K562 (cell line): ENCODE measurements around the gene BAHD1. TPM values are rescaled to one million over a fixed set of nuclear protein-coding genes. Genes with fewer than 3 reads are reported as not detected.

Experiments
- ATAC-seq: fragments of 200-7000 bp; cut with Tn5 transposase; 3 replicates; pipeline ENCODE4 v1.9.1; 2020; ENCODE audit warnings: moderate library complexity
- BruUV-seq: library from RNA; stranded (reverse); fragments of 400-500 nt; replicated peaks from 2 replicates; lab custom pipeline; 2021; lab: Mats Ljungman, UMichigan
- CTCF ChIA-PET: fragments of 300-600 bp; formaldehyde crosslinking; extraction: SDS; loops from one replicate; lab custom pipeline; 2021; ENCODE audit warnings: low intra/inter-chr PET ratio; lab: Yijun Ruan, JAX
- POLR2A ChIA-PET: fragments of 300-600, 350-650 bp; sonication (Branson Sonifier 250); formaldehyde crosslinking; extraction: SDS; loops from one replicate; lab custom pipeline; 2021; ENCODE audit warnings: antibody characterized with exemption, inconsistent platforms; lab: Yijun Ruan, JAX
- DNase-seq, 4 experiments: peaks; one replicate each; pipeline versions ENCODE4 v3.0.0 to v3.0.0-alpha.2; 2011 to 2018; ENCODE audit warnings: low spot score in 3 of 4, mixed read lengths in 3 of 4; ENCODE audit errors: extremely low read depth in 1 of 4
- FAIRE-seq: peaks from 2 replicates; lab custom pipeline; 2011; peaks lifted over from hg19 to GRCh38; lab: Jason Lieb, UNC
- H2AFZ ChIP-seq: 2 replicates; pipeline ENCODE4 v1.6.0; 2011; ENCODE audit warnings: low read depth, low read length, control low read depth, inconsistent platforms
- H3K27ac ChIP-seq: fragments of 200-600 bp; 3 replicates; pipeline ENCODE4 v1.8.0; 2011; ENCODE audit warnings: low read depth, mild to moderate bottlenecking, control low read depth, inconsistent platforms, low read length, moderate library complexity, mixed read lengths; ENCODE audit errors: extremely low read depth
- H3K27me3 ChIP-seq, 2 experiments: fragments of 300-600 bp in 1 of 2; 2 replicates in 1 of 2; 3 replicates in 1 of 2; pipeline versions ENCODE4 v1.6.0 to v1.8.0; 2011; ENCODE audit warnings: inconsistent platforms in 2 of 2, low read length in 2 of 2, mild to moderate bottlenecking in 1 of 2, mixed read lengths in 1 of 2, moderate library complexity in 1 of 2; ENCODE audit not compliant: control insufficient read depth in 2 of 2, insufficient read depth in 2 of 2
- H3K36me3 ChIP-seq: fragments of 300-600 bp; 3 replicates; pipeline ENCODE4 v1.8.0; 2011; ENCODE audit warnings: mild to moderate bottlenecking, low read length, inconsistent platforms; ENCODE audit not compliant: control insufficient read depth, insufficient read depth
- H3K4me1 ChIP-seq, 2 experiments: fragments of 200-600 bp in 1 of 2; replicated peaks in 1 of 2; 2 replicates in 1 of 2; 3 replicates in 1 of 2; pipeline versions ENCODE4 v1.5.1 to v1.8.0; 2011; ENCODE audit warnings: inconsistent platforms in 2 of 2, low read length in 2 of 2, mild to moderate bottlenecking in 1 of 2, mixed read lengths in 1 of 2, moderate library complexity in 1 of 2; ENCODE audit not compliant: control insufficient read depth in 2 of 2, insufficient read depth in 2 of 2
- H3K4me2 ChIP-seq: 2 replicates; pipeline ENCODE4 v1.6.1; 2011; ENCODE audit warnings: low read length, control low read depth, inconsistent platforms, mixed read lengths; ENCODE audit not compliant: insufficient read depth
- H3K4me3 ChIP-seq: fragments of 200-600 bp; sonication (generic), shearing (Covaris generic); 2 replicates; pipeline ENCODE4 v1.5.1; 2016; ENCODE audit warnings: control low read depth, inconsistent platforms
- H3K79me2 ChIP-seq: fragments of 200-600 bp; 3 replicates; pipeline ENCODE4 v1.8.0; 2011; ENCODE audit warnings: low read length, inconsistent platforms; ENCODE audit not compliant: control insufficient read depth, insufficient read depth
- H3K9ac ChIP-seq, 2 experiments: 2 replicates each; pipeline versions ENCODE4 v1.6.0 to v1.6.1; 2011; ENCODE audit warnings: low read depth in 2 of 2, low read length in 2 of 2, control low read depth in 1 of 2, inconsistent platforms in 1 of 2, mild to moderate bottlenecking in 1 of 2, mixed read lengths in 1 of 2; ENCODE audit not compliant: insufficient read depth in 1 of 2
- H3K9me1 ChIP-seq: one replicate; pipeline ENCODE4 v1.6.0; 2011; ENCODE audit warnings: inconsistent platforms, mild to moderate bottlenecking, low read length, moderate library complexity; ENCODE audit not compliant: control insufficient read depth, insufficient read depth
- H3K9me3 ChIP-seq: replicated peaks from 2 replicates; pipeline ENCODE4 v1.5.1; 2011; ENCODE audit warnings: low read depth, low read length, inconsistent platforms; ENCODE audit not compliant: control insufficient read depth, insufficient read depth
- H4K20me1 ChIP-seq: replicated peaks from 2 replicates; pipeline ENCODE4 v1.6.1; 2011; ENCODE audit warnings: low read length, inconsistent platforms, mixed read lengths; ENCODE audit not compliant: control insufficient read depth, insufficient read depth
- ETV1 ChIP-seq: fragments of 450-650 bp; conservative IDR thresholded peaks from 2 replicates; pipeline ENCODE4 v1.6.1; 2016; ENCODE audit warnings: missing genetic modification characterization, control low read depth, low read depth, missing compliant biosample characterization
- MTA3 ChIP-seq: fragments of 450-650 bp; formaldehyde crosslinking; IDR thresholded peaks from 2 replicates; pipeline ENCODE4 v1.6.1; 2017; ENCODE audit warnings: mild to moderate bottlenecking, borderline replicate concordance
- RBM17 ChIP-seq: fragments of 200-400 bp; formaldehyde crosslinking; IDR thresholded peaks from 2 replicates; pipeline ENCODE4 v1.6.1; 2017; ENCODE audit warnings: low read depth, mild to moderate bottlenecking, low read length, borderline replicate concordance
- SNIP1 ChIP-seq: fragments of 450-650 bp; IDR thresholded peaks from 2 replicates; pipeline ENCODE4 v1.7.1; 2017; ENCODE audit warnings: low read depth, mild to moderate bottlenecking
- TEAD1 ChIP-seq, 2 experiments: fragments of 450-650 bp in 1 of 2; sonication (generic) in 1 of 2; formaldehyde crosslinking; IDR thresholded peaks; 2 replicates each; pipeline versions ENCODE4 v1.4.0 to v1.8.0; 2020 to 2022; ENCODE audit warnings: mild to moderate bottlenecking in 2 of 2, missing genetic modification reagents in 1 of 2
- ZNF583 ChIP-seq: fragments of 250-450 bp; sonication (Bioruptor Pico); IDR thresholded peaks from 2 replicates; pipeline ENCODE4 v1.4.0; 2020
- WGBS: fragments of 100-300 bp; shearing (Covaris generic); methylation state at CpG from one replicate; pipeline ENCODE4 v1.1.6; 2016; ENCODE audit warnings: low coverage, mixed read lengths; ENCODE audit not compliant: insufficient coverage; ENCODE audit errors: missing lambda C conversion rate; 5-methylcytosine and 5-hydroxymethylcytosine counted together
- in situ Hi-C: fragments of 300-500 bp; cut with MboI; formaldehyde crosslinking; loops from 4 replicates; pipeline ENCODE4 v1.15.0; 2018; ENCODE audit warnings: inconsistent platforms, mixed read lengths
- intact Hi-C: fragments of 100-400 bp; cut with micrococcal nuclease; formaldehyde crosslinking; loops from 2 replicates; pipeline ENCODE4 v1.14.2; 2022
- polyA plus RNA-seq, 8 experiments: library from polyadenylated mRNA; depleted of rRNA in 4 of 8; stranded (reverse) in 5 of 8; unstranded in 3 of 8; fragments of >200 nt; fragmentation: Nextera tagmentation in 2 of 8; fragmentation: Illumina TruSeq in 1 of 8; extraction: Ambion mirVana in 2 of 8; extraction: Trizol in 1 of 8; gene quantifications; 2 replicates each; pipeline versions ENCODE4 v1.2.1 to v1.2.3, GENCODE V29; 2011 to 2014; ENCODE audit warnings: inconsistent platforms in 1 of 8, missing spikeins in 1 of 8
- total RNA-seq, 7 experiments: library from RNA; depleted of rRNA in 6 of 7; stranded (reverse); fragments of >200 nt in 6 of 7; fragmentation: Illumina TruSeq in 2 of 7; extraction: Trizol in 2 of 7; gene quantifications; 2 replicates each; pipeline versions ENCODE4 v1.2.1 to v1.2.3, GENCODE V29; 2011 to 2021; ENCODE audit warnings: low replicate concordance in 1 of 7
- TF ChIP-seq, protein P1 (sequence below): sonication (generic); formaldehyde crosslinking; IDR thresholded peaks from 2 replicates; pipeline ENCODE4 v1.8.1; 2022; ENCODE audit warnings: missing genetic modification reagents
- TF ChIP-seq, protein P2 (sequence below): fragments of 450-650 bp; IDR thresholded peaks from 2 replicates; pipeline ENCODE4 v1.6.1; 2016

Gene BAHD1
- total and polyA plus RNA-seq, 9 of the 15 experiments (the other 6 are each of a cell fraction or from before 2014, with no cell fraction given), result 0.55 to 38.5 (median 11.5) TPM

DNA sequence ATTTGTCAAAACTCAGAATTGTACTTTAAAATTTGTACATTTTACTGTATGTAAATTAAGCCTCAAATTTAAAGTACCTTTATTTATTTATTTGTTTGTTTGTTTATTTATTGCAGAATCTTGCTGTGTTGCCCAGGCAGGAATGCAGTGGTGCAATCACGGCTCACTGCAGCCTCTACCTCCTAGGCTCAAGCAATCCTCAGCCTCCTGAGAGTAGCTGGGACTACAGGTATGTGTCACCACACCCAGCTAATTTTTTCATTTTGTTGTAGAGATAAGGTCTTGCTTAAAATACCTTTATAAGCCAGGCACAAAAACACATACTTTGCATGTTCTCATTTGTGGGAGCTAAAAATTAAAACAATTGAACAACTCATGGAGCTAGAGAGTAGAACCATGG lies 67.5 kb downstream of the BAHD1 start:
- CTCF ChIA-PET, result no interaction called here
- no peaks in the 10 kb centered on the region for H3K36me3 ChIP-seq
- DNase-seq, result no peak
- no peak overlapping the region for H3K4me3 ChIP-seq
- no peak for FAIRE-seq
- no peak overlapping the region for H2AFZ ChIP-seq
- H3K4me2 ChIP-seq, result no peak overlapping the region
- peaks cover 4% of the 10 kb centered on the region for H3K9me1 ChIP-seq
- BruUV-seq, result no TSS peak
- 89% methylated on average over 1 of the region's 1 CpG for WGBS
- H3K4me1 ChIP-seq, result peaks cover 20 to 24% of the 10 kb centered on the region in 2 experiments
- no peak for TF ChIP-seq ETV1 (tag)
- TF ChIP-seq MTA3, result no peak
- no peak for TF ChIP-seq TEAD1 (CRISPR knock-in tag; IDR thresholded peaks at IDR 0.05)
- TF ChIP-seq, protein P1, sequence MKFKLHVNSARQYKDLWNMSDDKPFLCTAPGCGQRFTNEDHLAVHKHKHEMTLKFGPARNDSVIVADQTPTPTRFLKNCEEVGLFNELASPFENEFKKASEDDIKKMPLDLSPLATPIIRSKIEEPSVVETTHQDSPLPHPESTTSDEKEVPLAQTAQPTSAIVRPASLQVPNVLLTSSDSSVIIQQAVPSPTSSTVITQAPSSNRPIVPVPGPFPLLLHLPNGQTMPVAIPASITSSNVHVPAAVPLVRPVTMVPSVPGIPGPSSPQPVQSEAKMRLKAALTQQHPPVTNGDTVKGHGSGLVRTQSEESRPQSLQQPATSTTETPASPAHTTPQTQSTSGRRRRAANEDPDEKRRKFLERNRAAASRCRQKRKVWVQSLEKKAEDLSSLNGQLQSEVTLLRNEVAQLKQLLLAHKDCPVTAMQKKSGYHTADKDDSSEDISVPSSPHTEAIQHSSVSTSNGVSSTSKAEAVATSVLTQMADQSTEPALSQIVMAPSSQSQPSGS (CRISPR knock-in tag), result no peak
- TF ChIP-seq RBM17, result no peak
- TF ChIP-seq SNIP1, result no peak
- TF ChIP-seq, protein P2, sequence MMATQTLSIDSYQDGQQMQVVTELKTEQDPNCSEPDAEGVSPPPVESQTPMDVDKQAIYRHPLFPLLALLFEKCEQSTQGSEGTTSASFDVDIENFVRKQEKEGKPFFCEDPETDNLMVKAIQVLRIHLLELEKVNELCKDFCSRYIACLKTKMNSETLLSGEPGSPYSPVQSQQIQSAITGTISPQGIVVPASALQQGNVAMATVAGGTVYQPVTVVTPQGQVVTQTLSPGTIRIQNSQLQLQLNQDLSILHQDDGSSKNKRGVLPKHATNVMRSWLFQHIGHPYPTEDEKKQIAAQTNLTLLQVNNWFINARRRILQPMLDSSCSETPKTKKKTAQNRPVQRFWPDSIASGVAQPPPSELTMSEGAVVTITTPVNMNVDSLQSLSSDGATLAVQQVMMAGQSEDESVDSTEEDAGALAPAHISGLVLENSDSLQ, result no peak
- no peak for TF ChIP-seq ZNF583 (CRISPR knock-in tag)
- TF ChIP-seq, all 486 proteins: peak for 0
- in situ Hi-C loops (no loop called here), intact Hi-C loops (loop anchor here (5.0 kb wide), 2 partner anchors 36 to 66 kb away; partner anchors contain the start of genes BAHD1 and CHST14)
- POLR2A ChIA-PET, result interaction anchor here (0.6 to 1.1 kb wide), 2 partner anchors 11 to 1894 kb away, joined by 3 read pairs; no protein-coding TSS in a partner anchor
- Histone ChIP-seq H3K9me3 (no peaks in the 10 kb centered on the region), H3K27me3 (no peaks in the 10 kb centered on the region), H4K20me1 (no peaks in the 10 kb centered on the region), H3K9ac (no peak overlapping the region), H3K27ac (no peak overlapping the region), H3K79me2 (no peaks in the 10 kb centered on the region)
- ATAC-seq, result no peak
